ENCODE measurements around the gene DSEL. TPM values are rescaled to one million over a fixed set of nuclear protein-coding genes. Genes with fewer than 3 reads are reported as not detected.
A peak's percentile ranks its signal among the peaks of the same experiment; 100 is the strongest.

Gene DSEL
- total RNA-seq, 1 donor from 2014 or later = 16.5 TPM

- H2AFZ ChIP-seq (ENCODE audit: low read depth, low read length) = no peak overlapping the region
These were observed 52.7 kb downstream of the DSEL start for GRCh38 chr18:67463829-67464228.

GRCh38 chr18:67456711-67457110 lies 59.8 kb downstream of the DSEL start:
- Mint-ChIP-seq H3K36me3 (ENCODE audit: low read depth, unreplicated experiment) (peaks cover 4% of the 10 kb centered on the region), H3K27ac (ENCODE audit: unreplicated experiment) (no peak overlapping the region), H3K4me3 (ENCODE audit: unreplicated experiment) (no peak overlapping the region), H3K27me3 (ENCODE audit: low read depth, unreplicated experiment) (no peaks in the 10 kb centered on the region), H3K9me3 (ENCODE audit: unreplicated experiment) (no peaks in the 10 kb centered on the region), H3K4me1 (ENCODE audit: low read depth, unreplicated experiment) (no peaks in the 10 kb centered on the region)
- H3K4me2 ChIP-seq (ENCODE audit: low read length) = no peak overlapping the region
- H3K27ac ChIP-seq (ENCODE audit: low read depth, low read length) = no peak overlapping the region
- no peak overlapping the region for H3K4me3 ChIP-seq (ENCODE audit: insufficient read depth, low read depth, low read length)
- no peak overlapping the region for H3K9ac ChIP-seq (ENCODE audit: low read length)
- FAIRE-seq = no peak
- no peaks in the 10 kb centered on the region for H3K27me3 ChIP-seq (ENCODE audit: insufficient read depth, low read length)
- no peaks in the 10 kb centered on the region for H3K79me2 ChIP-seq (ENCODE audit: insufficient read depth, low read length)
- DNase-seq (ENCODE audit: low read depth) = no peak
- no peaks in the 10 kb centered on the region for H3K9me3 ChIP-seq (ENCODE audit: insufficient read depth, low read depth, low read length)
- no peaks in the 10 kb centered on the region for H3K36me3 ChIP-seq (ENCODE audit: insufficient read depth, low read length)
- H2AFZ ChIP-seq (ENCODE audit: low read depth, low read length) = no peak overlapping the region
- no peaks in the 10 kb centered on the region for H4K20me1 ChIP-seq (ENCODE audit: insufficient read depth, low read length)
- TF ChIP-seq CTCF (IDR thresholded peaks at IDR 0.05; ENCODE audit: insufficient read depth, low read depth, low read length) = no peak
- no peak for TF ChIP-seq EZH2 (IDR thresholded peaks at IDR 0.05; ENCODE audit: insufficient read depth, low read length)
- no peaks in the 10 kb centered on the region for H3K4me1 ChIP-seq (ENCODE audit: insufficient read depth, low read length)

More at GRCh38 chr18:67463829-67464228, 52.7 kb downstream of the DSEL start:
- Mint-ChIP-seq H3K36me3 (ENCODE audit: low read depth, unreplicated experiment) (peaks cover 7% of the 10 kb centered on the region), H3K4me1 (ENCODE audit: low read depth, unreplicated experiment) (no peaks in the 10 kb centered on the region), H3K27me3 (ENCODE audit: low read depth, unreplicated experiment) (no peaks in the 10 kb centered on the region), H3K9me3 (ENCODE audit: unreplicated experiment) (peaks cover 5% of the 10 kb centered on the region), H3K27ac (ENCODE audit: unreplicated experiment) (no peak overlapping the region), H3K4me3 (ENCODE audit: unreplicated experiment) (no peak overlapping the region)
- no peaks in the 10 kb centered on the region for H3K9me3 ChIP-seq (ENCODE audit: insufficient read depth, low read depth, low read length)
- no peaks in the 10 kb centered on the region for H3K4me1 ChIP-seq (ENCODE audit: insufficient read depth, low read length)
- H3K9ac ChIP-seq (ENCODE audit: low read length) = no peak overlapping the region
- H3K27me3 ChIP-seq (ENCODE audit: insufficient read depth, low read length) = no peaks in the 10 kb centered on the region
- no peak overlapping the region for H3K4me3 ChIP-seq (ENCODE audit: insufficient read depth, low read depth, low read length)
- no peak overlapping the region for H3K4me2 ChIP-seq (ENCODE audit: low read length)
- FAIRE-seq (no peak), DNase-seq (ENCODE audit: low read depth) (no peak)
- no peaks in the 10 kb centered on the region for H4K20me1 ChIP-seq (ENCODE audit: insufficient read depth, low read length)
- no peak overlapping the region for H3K27ac ChIP-seq (ENCODE audit: low read depth, low read length)
- H3K36me3 ChIP-seq (ENCODE audit: insufficient read depth, low read length) = no peaks in the 10 kb centered on the region
- no peaks in the 10 kb centered on the region for H3K79me2 ChIP-seq (ENCODE audit: insufficient read depth, low read length)
- TF ChIP-seq EZH2 (IDR thresholded peaks at IDR 0.05; ENCODE audit: insufficient read depth, low read length) (no peak), CTCF (IDR thresholded peaks at IDR 0.05; ENCODE audit: insufficient read depth, low read depth, low read length) (peak; percentile 24)
